Hematopoietic multipotent progenitor cell treated with erythropoietin and hydrocortisone succinate and interleukin-3 and kit ligand, for 4 days (in vitro differentiated cells): ENCODE measurements around the gene SFXN1.
"Not testable (repeated sequence)": the region's sequence is repeated elsewhere in the genome, so short reads cannot be mapped to it uniquely, and the experiment has no call there.

ENCODE experiments used
- DNase-seq: peaks from one replicate; pipeline ENCODE4 v3.0.0-alpha.2; 2015

The SFXN1 gene

DNA sequence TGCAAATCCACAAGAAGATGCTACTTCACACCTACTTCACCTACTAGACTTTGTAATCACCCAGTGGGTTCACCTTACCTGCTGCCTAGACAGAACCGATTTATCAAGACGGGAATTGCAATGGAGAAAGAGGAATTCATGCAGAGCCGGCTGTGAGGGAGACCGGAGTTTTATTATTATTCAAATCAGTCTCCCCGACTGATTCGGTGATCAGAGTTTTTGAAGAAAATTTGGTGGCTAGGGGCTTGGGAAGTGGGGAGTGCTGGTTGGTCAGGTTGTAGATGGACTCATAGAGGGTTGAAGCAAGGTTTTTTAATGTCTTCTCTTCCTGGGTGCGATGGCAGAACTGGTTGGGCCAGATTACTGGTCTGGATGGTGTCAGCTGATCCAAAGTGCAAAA, 23.4 kb downstream of the SFXN1 start:
- DNase-seq: no peak

DNA sequence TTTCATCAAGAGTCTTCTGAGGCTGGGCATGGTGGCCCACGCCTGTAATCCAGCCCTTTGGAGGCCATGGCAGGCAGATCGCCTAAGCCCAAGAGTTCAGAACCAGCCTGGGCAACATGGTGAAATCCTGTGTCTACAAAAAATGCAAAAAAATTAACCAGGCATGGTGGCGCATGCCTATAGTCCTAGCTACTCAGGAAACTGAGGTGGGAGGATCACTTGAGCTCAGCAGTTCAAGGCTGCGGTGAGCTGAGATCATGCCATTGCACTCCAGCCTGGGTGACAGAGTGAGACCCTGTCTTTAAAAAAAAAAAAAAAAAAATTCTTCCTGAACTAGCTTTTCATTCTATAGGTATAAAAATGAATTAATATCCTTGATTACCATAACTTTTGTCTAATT, 29.3 kb downstream of the SFXN1 start:
- DNase-seq: not testable (repeated sequence)

GRCh38 chr5:175508896-175509295, 30.5 kb downstream of the SFXN1 start:
- DNase-seq: no peak

GRCh38 chr5:175513297-175513696, 34.9 kb downstream of the SFXN1 start:
- DNase-seq: no peak

DNA sequence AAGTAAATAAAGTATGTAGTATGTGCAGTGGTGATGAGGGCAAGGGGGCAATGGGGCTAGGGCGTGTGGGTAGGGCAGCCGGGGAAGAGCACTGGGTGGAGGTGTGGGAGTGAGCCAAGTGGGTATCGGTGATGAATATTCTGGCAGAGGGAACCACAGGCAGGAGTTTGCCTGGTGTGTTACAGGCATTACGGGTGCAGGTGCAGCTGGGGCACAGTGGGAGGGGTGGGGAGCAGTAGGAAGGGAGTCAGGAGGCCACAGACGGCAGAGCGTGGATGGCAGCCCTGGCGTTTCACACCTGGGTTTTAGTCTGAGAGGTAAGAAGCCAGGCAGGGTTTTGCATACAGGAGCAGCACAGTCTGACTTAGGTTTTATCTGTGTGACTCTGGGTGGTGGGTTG, 35.4 kb downstream of the SFXN1 start:
- no peak for DNase-seq

DNA sequence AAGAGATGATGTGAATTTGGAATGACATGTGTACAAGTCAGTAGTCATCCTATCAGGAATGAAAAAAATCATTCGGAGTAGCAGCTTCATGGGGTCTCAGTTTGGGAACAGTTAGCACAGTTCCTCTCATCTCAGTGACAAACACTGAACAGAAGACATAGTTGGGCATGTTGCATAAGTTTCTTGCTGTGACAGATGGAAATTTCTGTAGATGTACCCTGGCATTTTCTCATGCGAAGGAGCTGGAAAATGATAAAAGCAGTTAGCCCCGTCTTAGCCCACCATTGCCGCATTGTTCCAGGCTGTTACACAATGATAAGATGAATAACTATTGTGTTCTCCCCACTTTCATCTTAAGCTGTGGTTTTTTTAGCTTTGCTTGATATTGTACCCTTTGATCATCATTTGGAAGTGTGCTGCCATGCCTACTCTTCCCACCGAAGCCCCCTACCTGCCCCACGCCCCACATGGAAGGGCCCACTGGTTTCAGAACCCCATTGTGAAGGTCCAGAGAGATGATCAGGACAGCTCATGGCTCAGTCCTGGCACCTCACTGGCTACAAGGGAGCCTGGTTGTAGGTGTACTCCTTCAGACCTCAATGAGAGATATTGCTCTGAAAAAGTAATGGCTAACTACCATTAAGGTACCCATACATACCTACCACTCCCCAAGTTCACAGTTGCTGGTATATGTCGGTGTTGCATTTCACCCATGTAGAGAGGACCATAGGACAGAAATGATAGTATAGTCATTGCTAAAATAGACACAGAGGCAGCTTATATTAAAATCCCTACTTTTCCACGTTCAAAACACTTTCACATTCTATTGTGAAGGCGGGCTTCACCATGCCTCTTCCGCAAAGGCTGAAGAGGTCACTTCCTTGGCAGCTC, 38.8 kb downstream of the SFXN1 start:
- peak; percentile 52 for DNase-seq

DNA sequence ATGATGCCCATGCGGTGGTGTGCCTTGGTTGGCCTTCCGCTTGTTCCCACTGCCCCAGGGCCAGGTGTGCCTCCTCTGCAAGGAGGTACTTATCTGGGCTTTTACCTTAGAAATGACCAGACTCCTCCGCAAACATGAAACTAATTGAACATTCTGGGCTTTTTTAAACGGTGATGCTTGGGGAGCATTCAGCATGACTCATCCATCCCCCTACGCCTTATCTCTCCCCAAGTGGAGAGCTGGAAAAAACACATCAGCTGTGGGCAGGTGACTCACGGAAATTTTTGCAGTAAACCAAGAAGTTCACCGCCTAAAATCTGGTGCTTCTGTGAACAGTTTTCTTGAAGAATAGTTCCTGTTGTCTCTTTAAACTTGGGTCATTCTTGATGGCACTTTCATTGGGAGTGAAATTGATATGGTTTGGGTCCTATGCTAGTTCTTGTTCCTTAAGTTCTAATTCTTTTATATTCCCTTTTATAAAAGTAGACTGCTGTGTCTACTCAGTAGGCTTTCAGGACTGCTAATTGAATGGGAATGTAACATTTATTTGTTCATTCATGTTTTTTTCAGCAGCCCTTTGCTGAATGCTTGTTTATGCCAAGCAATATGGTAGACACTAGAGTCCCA, 39.6 kb downstream of the SFXN1 start:
- peak; percentile 53 for DNase-seq

- DNase-seq: no peak
Observed at GRCh38 chr5:175519006-175519405, 40.6 kb downstream of the SFXN1 start.

GRCh38 chr5:175520321-175520720, 42.0 kb downstream of the SFXN1 start:
- DNase-seq: no peak

- DNase-seq: no peak
Observed at GRCh38 chr5:175520873-175521272, 42.5 kb downstream of the SFXN1 start.

DNA sequence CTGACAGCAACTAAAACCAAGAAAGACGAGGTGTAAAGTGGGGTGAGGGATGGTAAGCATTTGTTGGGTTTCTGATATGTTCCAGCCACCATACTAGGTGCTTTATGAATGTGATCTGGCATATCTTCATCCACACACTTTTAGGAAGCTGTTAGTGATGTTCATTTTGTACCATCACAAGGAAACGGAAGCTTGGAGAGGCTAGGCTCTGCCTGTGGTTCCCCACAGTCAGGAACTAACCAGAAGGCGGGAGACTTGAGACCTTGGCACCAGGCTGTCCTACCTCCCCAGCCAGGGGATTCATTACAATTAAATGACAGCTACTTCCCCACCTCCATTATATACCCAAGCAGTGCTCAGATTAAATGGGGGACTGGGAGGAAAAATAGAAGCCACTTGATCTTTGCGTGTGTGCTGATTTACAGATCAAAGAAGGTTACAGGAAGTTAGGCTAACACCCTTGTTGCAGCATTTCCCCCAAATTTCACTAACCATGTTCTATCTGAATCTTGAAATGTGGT, 43.0 kb downstream of the SFXN1 start:
- DNase-seq: peak; percentile 12

DNA sequence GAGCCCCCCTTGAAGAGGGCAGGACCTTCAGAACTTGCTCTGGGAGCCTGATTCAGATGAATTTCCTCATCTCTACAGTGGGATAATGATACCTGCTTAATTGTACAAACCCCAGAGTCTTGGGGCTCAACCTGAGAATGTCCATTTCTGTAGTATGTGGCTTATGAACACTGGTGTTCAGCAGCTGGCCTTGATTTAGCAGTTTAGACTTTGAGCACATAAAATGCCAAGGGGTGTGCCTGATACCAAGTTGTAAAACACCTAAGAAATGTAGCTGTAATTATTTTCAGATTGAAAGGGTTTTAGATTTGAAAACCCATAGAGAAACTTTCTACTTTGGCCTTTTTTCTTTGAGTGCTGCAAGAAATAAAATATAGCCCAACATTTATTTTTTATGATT, 44.9 kb downstream of the SFXN1 start:
- DNase-seq: no peak

DNA sequence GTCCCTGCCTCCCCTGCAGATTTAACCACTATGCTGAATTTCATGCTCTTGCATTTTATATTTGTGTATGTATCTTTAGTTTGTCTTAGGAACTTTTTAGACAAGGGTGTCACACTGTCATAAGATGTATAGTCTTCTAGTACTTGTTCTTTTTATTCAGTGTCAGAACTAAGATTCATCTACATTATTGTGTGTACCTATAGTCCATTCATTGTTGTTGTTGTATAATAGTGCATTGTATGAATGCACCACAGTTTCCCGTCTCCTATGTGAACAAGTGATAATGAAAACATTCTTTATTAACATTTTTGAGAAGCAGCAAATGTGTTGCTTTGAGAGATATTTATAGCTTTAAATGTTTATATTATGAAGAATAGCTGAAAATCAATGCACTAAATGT, 45.9 kb downstream of the SFXN1 start:
- no peak for DNase-seq

DNA sequence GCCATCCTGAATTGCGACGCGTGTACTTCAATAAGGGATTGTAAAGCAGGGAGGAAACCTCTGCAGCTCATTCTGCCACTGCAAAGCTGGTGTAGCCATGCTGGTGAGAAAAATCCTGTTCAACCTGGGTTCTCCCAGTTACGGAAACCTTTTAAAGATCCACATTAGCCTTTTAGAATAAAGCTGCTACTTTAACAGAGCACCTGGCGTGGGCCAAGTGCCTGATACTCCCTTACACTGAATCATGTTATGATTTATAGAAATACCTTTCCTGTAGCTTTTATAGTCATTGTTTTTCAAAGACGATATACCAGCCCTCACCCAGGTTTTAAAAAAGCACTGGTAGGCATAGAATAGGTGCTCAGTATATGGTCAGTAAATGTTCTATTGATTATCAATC, 48.3 kb downstream of the SFXN1 start:
- DNase-seq: no peak

DNA sequence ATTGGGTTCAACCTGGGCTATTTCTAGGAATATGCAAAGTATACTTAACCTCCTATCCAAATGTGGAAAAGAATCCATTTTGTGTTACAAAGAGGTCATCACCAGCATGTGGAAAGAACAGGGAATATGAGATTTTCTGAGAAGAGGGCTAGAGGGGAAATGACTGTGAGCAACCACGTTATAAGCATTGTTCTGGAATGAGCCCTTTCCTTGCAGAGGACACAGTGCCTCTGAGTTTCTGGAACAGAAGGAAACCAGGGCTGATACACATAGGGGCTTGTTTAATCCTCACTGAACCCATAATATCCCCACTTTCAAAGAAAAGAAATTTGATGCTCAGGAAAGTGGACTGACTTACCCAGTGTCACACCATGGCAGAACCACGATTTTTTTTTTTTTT, 53.0 kb downstream of the SFXN1 start:
- DNase-seq: no peak

GRCh38 chr5:175534070-175534932, 55.9 kb downstream of the SFXN1 start:
- DNase-seq: peak; percentile 92

DNA sequence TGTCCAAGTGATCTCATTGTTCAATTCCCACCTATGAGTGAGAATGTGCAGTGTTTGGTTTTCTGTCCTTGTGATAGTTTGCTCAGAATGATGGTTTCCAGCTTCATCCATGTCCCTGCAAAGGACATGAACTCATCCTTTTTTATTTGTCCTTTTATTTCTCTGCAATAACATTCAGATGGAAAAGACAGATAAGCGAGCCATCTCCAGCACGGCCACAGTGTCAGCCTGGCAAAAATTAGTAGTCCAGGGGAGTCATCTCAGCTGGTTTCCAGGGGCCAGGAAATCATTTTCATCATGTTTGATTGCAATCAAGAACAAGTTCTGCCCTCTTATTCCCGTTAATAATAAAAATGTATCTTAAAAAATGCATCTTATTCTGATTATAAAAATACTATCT, 57.0 kb downstream of the SFXN1 start:
- not testable (repeated sequence) for DNase-seq

GRCh38 chr5:175535796-175536195, 57.4 kb downstream of the SFXN1 start:
- DNase-seq: no peak

DNA sequence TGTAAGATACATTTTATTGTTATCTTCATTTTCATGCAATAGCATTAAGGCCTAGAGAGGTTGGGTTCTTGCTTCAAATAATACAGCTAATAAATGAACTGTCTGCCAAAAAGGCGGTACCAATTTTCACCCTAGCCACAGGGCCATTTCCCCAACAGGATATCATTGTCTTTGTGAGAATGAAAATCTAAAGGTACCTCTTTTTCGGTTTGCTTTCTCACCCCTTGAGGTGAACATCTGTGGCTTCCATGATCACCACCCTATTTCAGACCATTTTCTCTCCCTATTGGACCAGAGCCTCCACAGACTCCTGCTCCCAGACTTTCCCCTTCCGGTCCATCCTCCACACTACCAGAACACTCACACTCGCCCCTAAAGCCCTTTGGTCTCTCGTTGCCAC, 60.2 kb downstream of the SFXN1 start:
- DNase-seq: no peak

DNA sequence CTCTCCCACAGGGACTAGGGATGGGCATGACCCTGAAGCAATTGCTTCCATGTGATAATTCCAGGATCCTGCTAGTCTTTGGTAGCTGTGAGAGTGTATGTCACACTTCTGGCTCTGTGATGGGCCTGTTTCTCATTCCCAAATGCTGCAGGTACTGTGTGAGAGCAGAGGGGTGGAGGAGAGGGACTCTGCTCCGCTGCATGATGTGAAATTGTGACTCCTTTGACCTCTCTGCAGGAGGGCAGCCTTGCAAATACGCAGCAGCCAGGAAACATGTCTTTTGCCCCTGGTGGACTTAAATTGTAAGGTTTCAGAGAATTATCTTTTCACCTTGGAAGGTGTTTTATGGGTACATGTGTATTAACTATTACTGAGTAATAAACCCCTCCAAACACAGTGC, 61.6 kb downstream of the SFXN1 start:
- no peak for DNase-seq

- no peak for DNase-seq
Observed at GRCh38 chr5:175541264-175541663, 62.9 kb downstream of the SFXN1 start.

DNA sequence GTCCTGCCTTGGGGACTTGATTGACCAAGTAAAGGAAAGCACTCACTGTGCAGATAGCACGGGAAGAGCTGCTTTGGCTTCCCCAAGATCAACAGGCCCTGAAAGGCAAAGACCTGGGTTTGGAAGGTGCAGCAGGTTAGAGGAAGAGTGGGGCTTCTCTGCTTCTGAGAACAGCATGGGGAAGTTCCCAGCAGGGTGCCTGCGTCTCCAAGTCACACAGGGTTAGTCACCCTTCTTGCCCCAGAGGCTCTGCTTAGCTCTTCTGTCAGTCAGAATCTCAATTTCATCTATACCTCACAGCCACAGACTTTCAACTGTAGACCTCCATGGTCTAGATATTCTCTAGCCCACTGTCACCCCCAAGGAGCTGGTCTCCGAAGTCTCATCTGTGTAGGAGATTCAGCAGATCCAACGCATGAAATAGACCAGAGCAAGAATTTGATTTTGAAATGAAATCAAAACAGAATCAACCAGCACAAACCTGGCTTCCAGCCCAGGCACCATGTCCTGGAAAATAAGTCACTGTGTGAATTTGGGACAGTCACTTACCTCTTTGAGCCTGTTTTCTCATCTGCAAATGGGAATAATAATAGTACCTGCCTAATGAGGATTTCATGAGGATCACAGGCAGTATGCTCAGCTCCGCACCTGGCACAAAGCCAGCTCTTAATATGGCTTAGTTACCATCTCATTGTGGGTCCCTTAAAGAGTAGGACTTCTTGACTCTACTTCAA, 64.0 kb downstream of the SFXN1 start:
- no peak for DNase-seq

DNA sequence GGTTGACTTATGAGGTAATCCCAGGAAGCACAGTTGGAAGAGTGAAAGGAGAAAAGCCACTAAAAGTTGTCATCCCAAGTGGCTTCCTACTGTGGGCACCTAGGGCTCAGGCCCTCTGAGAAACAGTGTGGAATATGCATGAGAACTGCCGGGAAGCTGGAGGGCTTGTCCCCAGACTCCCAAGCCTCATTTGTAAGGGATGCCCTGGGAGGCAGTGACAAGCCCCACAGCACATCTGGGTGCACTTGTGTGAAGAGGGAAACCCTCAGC, 64.5 kb downstream of the SFXN1 start:
- no peak for DNase-seq
